GM13977 (cell line): ENCODE measurements around the gene TIMELESS.

Source experiments
- DNase-seq: peaks from one replicate; pipeline ENCODE4 v3.0.0; 2012; ENCODE audit warnings: low spot score
- CTCF ChIP-seq: IDR thresholded peaks from 2 replicates; pipeline ENCODE4 v1.5.1; 2012; ENCODE audit warnings: mild to moderate bottlenecking, control low read depth; ENCODE audit not compliant: insufficient read depth; ENCODE audit errors: extremely low read depth, missing control alignments
- in situ Hi-C: fragments of 300-500 bp; cut with MboI; formaldehyde crosslinking; loops from one replicate; pipeline ENCODE4 v1.12.0; 2022; ENCODE audit warnings: low sequenced_read_pairs, low pct_unique_long_range_greater_than_20kb, mixed read lengths, inconsistent platforms; ENCODE audit not compliant: unreplicated experiment

Gene TIMELESS

DNA sequence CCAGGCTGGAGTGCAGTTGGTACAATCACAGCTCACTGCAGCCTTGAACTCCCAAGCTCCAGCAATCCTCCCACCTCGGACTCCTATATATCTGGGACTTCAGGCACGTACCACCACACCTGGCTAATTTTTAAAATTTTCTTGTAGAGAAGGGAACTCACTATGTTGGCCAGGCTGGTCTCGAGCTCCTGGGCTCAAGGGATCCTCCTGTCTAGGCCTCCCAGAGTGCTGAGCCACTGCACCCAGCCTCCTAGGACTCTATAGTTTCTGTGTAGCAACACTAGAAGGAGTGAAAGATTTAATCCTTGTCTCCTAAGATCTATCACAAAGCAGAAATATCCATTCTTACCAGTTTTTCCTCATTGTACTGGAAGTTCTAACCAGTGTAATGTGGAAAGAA lies 82.3 kb downstream of the TIMELESS start:
- no peak for TF ChIP-seq CTCF
- DNase-seq: no peak
- in situ Hi-C loops: no loop called here
